HFF-Myc (cell line): ENCODE data around the gene PDIA4.

Source experiments
- DNase-seq: peaks from one replicate; pipeline ENCODE4 v3.0.0-alpha.2; 2011; ENCODE audit warnings: low read depth; ENCODE audit errors: extremely low read depth
- H3K4me3 ChIP-seq: replicated peaks from 2 replicates; pipeline ENCODE4 v1.5.1; 2011; ENCODE audit warnings: low read depth, mild to moderate bottlenecking, control low read depth, low read length
- CTCF ChIP-seq: IDR thresholded peaks from 2 replicates; pipeline ENCODE4 v1.5.1; 2012; ENCODE audit warnings: mild to moderate bottlenecking, low read depth, low read length, control low read depth; ENCODE audit errors: missing control alignments

Gene PDIA4

GRCh38 chr7:148953676-148954075 is 74.6 kb downstream of the PDIA4 start:
- no peak for TF ChIP-seq CTCF
- H3K4me3 ChIP-seq, result no peak overlapping the region
- no peak for DNase-seq
